ENCODE data around the gene ZC3H12C.

- TF ChIP-seq CTCF (conservative IDR thresholded peaks at IDR 0.05; ENCODE audit: low read length) = no peak
- TF ChIP-seq EZH2phosphoT487 (IDR thresholded peaks at IDR 0.05; ENCODE audit: borderline replicate concordance, low read depth, low read length) = no peak
Observed at GRCh38 chr11:110071197-110071596, 22.0 kb upstream of the ZC3H12C start.
